ENCODE results near the gene VKORC1L1.
"Not testable (repeated sequence)": the region's sequence is repeated elsewhere in the genome, so short reads cannot be mapped to it uniquely, and the experiment has no call there.

The VKORC1L1 gene

GRCh38 chr7:65979583-65980477 is 107.0 kb downstream of the VKORC1L1 start:
- DNase-seq, result no peak

- peak; percentile 72 for DNase-seq
Measured at GRCh38 chr7:65980478-65981250, 107.8 kb downstream of the VKORC1L1 start.

GRCh38 chr7:65981965-65982792 is 109.3 kb downstream of the VKORC1L1 start, which contains the start of gene GUSB:
TSS of gene GUSB (minus strand) at chr7:65982213. CDS start at chr7:65982183, 30 bp downstream.
- DNase-seq, result peak; percentile 91

- no peak for DNase-seq
Measured at GRCh38 chr7:65983965-65984658, 111.2 kb downstream of the VKORC1L1 start.

GRCh38 chr7:65988084-65988483 is 115.2 kb downstream of the VKORC1L1 start:
- peak; percentile 57 for DNase-seq

GRCh38 chr7:65988503-65988902 is 115.6 kb downstream of the VKORC1L1 start:
- not testable (repeated sequence) for DNase-seq

GRCh38 chr7:65989694-65990080 is 116.8 kb downstream of the VKORC1L1 start:
- DNase-seq, result no peak

- not testable (repeated sequence) for DNase-seq
Measured at GRCh38 chr7:65991829-65992228, 119.0 kb downstream of the VKORC1L1 start.

- DNase-seq, result no peak
Measured at GRCh38 chr7:65992526-65992925, 119.7 kb downstream of the VKORC1L1 start.

GRCh38 chr7:65994984-65995383 is 122.1 kb downstream of the VKORC1L1 start:
- not testable (repeated sequence) for DNase-seq

GRCh38 chr7:66000823-66001417 is 128.0 kb downstream of the VKORC1L1 start:
- DNase-seq, result not testable (repeated sequence)

GRCh38 chr7:66005115-66005671 is 132.3 kb downstream of the VKORC1L1 start:
- DNase-seq, result not testable (repeated sequence)

GRCh38 chr7:66007232-66007631 is 134.4 kb downstream of the VKORC1L1 start:
- no peak for DNase-seq

Measured in hematopoietic multipotent progenitor cell treated with erythropoietin and hydrocortisone succinate and interleukin-3 and kit ligand, for 8 days (in vitro differentiated cells).